Liver (tissue), 3 donors: ENCODE data around the gene WDR75.

Experiments
- CTCF ChIP-seq: fragments of 150-350 bp; IDR thresholded peaks from 2 replicates; pipeline ENCODE4 v1.5.1; 2017; ENCODE audit warnings: improper control_type of control experiment, low read depth, low read length; ENCODE audit not compliant: missing input control
- JUND ChIP-seq, 2 donors: IDR thresholded peaks; 2 replicates each; pipeline ENCODE4 v1.6.1; 2016; ENCODE audit warnings: antibody characterized with exemption in 2 of 2
- MAX ChIP-seq: IDR thresholded peaks from 2 replicates; pipeline ENCODE4 v1.6.1; 2016; ENCODE audit warnings: antibody characterized with exemption
- NR2F2 ChIP-seq: IDR thresholded peaks from 2 replicates; pipeline ENCODE4 v1.6.1; 2016; ENCODE audit warnings: antibody characterized with exemption
- RAD21 ChIP-seq, 2 donors: IDR thresholded peaks; 2 replicates each; pipeline ENCODE4 v1.6.1; 2016; ENCODE audit warnings: antibody characterized with exemption in 2 of 2, mild to moderate bottlenecking in 2 of 2
- donor health status: healthy.
- donor health status: healthy.

- TF ChIP-seq RAD21 (IDR thresholded peaks at IDR 0.05), result no peak
- no peak for TF ChIP-seq CTCF
- TF ChIP-seq NR2F2, result no peak
- no peak for TF ChIP-seq MAX
- no peak for TF ChIP-seq JUND (IDR thresholded peaks at IDR 0.05)
Measured at GRCh38 chr2:189407281-189408209, 33.7 kb upstream of the WDR75 start.
